ENCODE measurements around the gene PSMG2. TPM values are rescaled to one million over a fixed set of nuclear protein-coding genes. Genes with fewer than 3 reads are reported as not detected.

The PSMG2 gene
- total and polyA plus RNA-seq, 8 donors = 27.0 to 50.0 (median 39.3) TPM

- Histone ChIP-seq H3K4me3 (no peak overlapping the region), H3K9me3 (no peaks in the 10 kb centered on the region), H3K27me3 (no peaks in the 10 kb centered on the region), H3K27ac (no peak overlapping the region), H3K36me3 (no peaks in the 10 kb centered on the region), H3K4me1 (no peaks in the 10 kb centered on the region)
- WGBS, 2 donors = 64 to 67% methylated on average over 6 of the region's 6 CpGs
- ATAC-seq (no peak), DNase-seq (no peak), FAIRE-seq (no peak)
- intact Hi-C loops (cut with DNase I) = loop anchor here in 1 of 3 donors (10.0 kb wide), 1 partner anchor 63 kb away; no protein-coding TSS in a partner anchor
- no peak for TF ChIP-seq CTCF (IDR thresholded peaks at IDR 0.05)
These were observed 69.3 kb downstream of the PSMG2 start for GRCh38 chr18:12772111-12772510.

GRCh38 chr18:12773369-12773768, 70.5 kb downstream of the PSMG2 start:
- FAIRE-seq (no peak), DNase-seq (no peak), ATAC-seq (no peak)
- H3K4me3 ChIP-seq = no peak overlapping the region
- 76 to 82% methylated on average over 5 of the region's 5 CpGs for WGBS, 2 donors
- no peaks in the 10 kb centered on the region for H3K36me3 ChIP-seq
- H3K9me3 ChIP-seq = no peaks in the 10 kb centered on the region
- intact Hi-C loops (cut with DNase I) = loop anchor here in 1 of 3 donors (10.0 kb wide), 1 partner anchor 61 kb away; no protein-coding TSS in a partner anchor
- no peak overlapping the region for H3K27ac ChIP-seq
- H3K27me3 ChIP-seq = no peaks in the 10 kb centered on the region
- no peak for TF ChIP-seq CTCF (IDR thresholded peaks at IDR 0.05)
- H3K4me1 ChIP-seq = no peaks in the 10 kb centered on the region

GRCh38 chr18:12774982-12775381, 72.1 kb downstream of the PSMG2 start:
- FAIRE-seq (no peak), DNase-seq (no peak), ATAC-seq (no peak)
- Histone ChIP-seq H3K27ac (no peak overlapping the region), H3K36me3 (no peaks in the 10 kb centered on the region), H3K9me3 (no peaks in the 10 kb centered on the region), H3K27me3 (no peaks in the 10 kb centered on the region), H3K4me1 (no peaks in the 10 kb centered on the region), H3K4me3 (no peak overlapping the region)
- TF ChIP-seq CTCF (IDR thresholded peaks at IDR 0.05) = no peak
- WGBS, 2 donors = 77 to 78% methylated on average over 9 of the region's 9 CpGs
- intact Hi-C loops (cut with DNase I) = loop anchor here in 1 of 3 donors (10.0 kb wide), 1 partner anchor 60 kb away; no protein-coding TSS in a partner anchor

Other genes with a start within 250 kb of the PSMG2 start
- 10 to 100 TPM in 4 of 6 donors, 1 to 10 TPM in 2; 7.1 to 17.6 (median 12.8) TPM for gene SPIRE1, start 44.9 kb upstream of the PSMG2 start, total RNA-seq
- gene SPIRE1, start 44.9 kb upstream of the PSMG2 start, polyA plus RNA-seq = 1 to 10 TPM; 2.9 to 6.8 TPM
- 1 to 10 TPM; 1.8 to 3.6 (median 2.7) TPM for gene CEP76, start 319 bp upstream of the PSMG2 start, total RNA-seq
- 1 to 10 TPM; 1.6 to 2.4 TPM for gene CEP76, start 319 bp upstream of the PSMG2 start, polyA plus RNA-seq
- 10 to 100 TPM; 24.8 to 30.5 (median 26.3) TPM for gene PTPN2, start 181.2 kb downstream of the PSMG2 start, total RNA-seq
- 10 to 100 TPM; 22.8 to 37.1 TPM for gene PTPN2, start 181.2 kb downstream of the PSMG2 start, polyA plus RNA-seq
- 10 to 100 TPM; 16.7 to 23.7 (median 19.7) TPM for gene SEH1L, start 245.0 kb downstream of the PSMG2 start, total RNA-seq
- 10 to 100 TPM in 1 of 2 donors, 1 to 10 TPM in 1; 9.4 to 14.2 TPM for gene SEH1L, start 245.0 kb downstream of the PSMG2 start, polyA plus RNA-seq